HG02970 (cell line): ENCODE data around the gene SIL1.

ENCODE experiments used
- ATAC-seq: cut with Tn5 transposase; IDR thresholded peaks from one replicate; pipeline ENCODE4 v1.9.1; 2021; ENCODE audit warnings: mild to moderate bottlenecking, moderate library complexity, moderate number of reproducible peaks; ENCODE audit not compliant: unreplicated experiment, low FRiP score

Gene SIL1

DNA sequence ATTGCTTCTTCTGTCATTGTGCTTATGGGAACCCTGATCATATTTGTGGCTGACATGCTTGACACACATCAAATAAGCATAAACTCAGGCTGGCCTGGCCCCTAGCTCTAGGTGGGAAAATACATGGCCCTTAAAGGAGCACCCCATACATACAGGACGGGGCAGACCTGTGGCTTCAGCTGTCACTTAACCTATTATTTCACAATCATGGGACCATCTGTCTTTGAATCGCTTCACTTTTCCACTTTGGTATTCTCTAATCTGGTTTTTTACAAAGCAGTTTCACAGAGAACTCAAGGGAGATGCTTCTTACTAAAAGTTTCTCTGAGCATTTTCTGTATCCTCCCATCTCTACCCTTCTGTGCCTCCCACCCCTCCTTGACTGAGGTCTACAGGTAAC is 288.4 kb downstream of the SIL1 start:
- no peak for ATAC-seq

DNA sequence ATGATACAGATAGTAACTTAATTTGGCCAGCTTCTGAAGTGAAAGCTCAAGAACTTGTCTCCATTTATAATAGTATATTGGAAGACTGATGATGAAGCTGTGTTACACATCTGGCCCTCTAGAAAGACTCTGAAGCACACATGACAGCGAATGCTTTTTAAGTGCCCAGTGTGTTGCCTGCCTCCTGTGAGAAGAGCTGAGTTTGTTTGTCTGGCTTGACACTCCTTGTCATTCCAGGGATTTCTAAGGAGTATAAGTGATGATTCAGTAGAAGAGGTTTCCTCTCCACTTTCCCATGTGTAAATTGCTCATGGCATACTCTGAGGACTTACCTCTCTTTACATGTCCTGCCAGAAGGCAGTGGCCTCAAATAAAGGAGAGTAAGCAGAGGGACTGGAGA is 292.6 kb downstream of the SIL1 start:
- no peak for ATAC-seq

GRCh38 chr5:138903130-138903775 is 294.9 kb downstream of the SIL1 start:
- no peak for ATAC-seq

DNA sequence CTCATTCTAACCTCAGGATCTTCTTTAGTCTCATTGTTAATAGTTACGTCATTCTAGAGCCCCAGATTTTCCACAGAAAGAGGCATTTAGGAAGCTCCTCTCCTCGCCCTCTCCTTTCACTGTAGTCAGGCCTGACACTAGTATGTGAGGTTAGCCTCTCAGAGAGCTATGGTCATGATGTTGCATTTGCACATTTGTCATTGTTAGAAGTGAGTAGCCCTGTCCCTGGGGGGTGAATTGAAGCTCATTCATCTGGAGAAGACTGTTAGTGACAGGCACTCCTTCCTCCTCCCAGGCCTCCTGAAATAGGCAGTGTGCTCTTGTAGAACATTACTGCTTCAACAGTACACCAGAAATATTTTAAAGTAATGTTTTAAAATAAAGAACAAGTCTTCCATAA is 296.5 kb downstream of the SIL1 start:
- no peak for ATAC-seq

DNA sequence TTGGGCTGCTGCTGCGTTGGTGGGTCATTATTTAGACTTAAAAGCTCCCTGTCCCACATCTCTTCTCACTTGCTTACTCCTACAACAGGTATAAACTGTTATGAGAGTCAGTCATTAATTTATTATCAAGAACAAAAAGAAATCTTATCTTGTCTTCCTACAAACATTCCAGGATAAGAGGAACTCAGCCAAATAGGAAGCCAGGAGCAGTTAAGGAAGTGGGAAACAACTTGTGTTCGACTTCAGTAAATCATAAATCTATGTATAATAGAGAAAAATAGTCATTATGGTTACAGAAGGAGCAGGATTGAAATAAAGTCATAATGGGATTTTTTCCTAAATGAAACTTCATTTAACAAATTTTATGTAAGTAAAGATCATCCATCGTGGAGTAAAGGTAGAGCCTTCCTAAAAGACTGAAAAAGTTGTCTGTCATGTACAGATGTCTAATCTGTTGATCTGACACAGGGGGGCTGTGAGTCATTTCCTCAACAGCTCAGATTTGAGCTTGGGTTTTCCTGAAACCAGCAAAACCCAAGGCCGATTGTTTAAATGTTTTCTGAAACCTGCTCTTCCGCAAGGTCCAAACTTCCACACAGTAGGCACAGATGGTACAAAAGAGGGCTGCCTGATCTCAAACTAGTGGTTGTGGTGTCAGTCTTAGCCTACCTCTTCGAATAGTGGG is 297.7 kb downstream of the SIL1 start:
- no peak for ATAC-seq

DNA sequence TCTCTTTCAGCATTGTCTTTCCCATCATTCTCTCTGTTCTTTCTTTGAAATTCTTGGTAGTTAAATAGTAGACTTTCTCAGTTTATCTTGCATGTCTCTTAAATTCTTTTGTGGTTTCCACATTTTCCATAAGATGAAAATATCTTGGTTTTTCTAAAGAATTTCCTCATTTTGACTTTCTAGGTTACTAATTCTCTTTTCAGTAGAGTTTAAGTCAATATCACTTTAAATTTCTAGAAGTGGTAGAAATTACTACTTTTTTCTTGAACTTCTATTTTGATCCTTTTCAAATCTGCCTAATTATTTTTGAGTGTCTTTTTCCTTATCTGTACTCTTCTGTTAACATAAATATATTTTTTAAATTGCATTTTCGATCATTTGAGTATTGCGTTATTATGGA is 299.4 kb downstream of the SIL1 start:
- no peak for ATAC-seq

GRCh38 chr5:138898299-138898698 is 299.9 kb downstream of the SIL1 start:
- ATAC-seq = no peak
